Activated CD8-positive, alpha-beta memory T cell treated with anti-CD3 and anti-CD28 coated beads for 36 hours (primary cell): Measurements from ENCODE around the gene PTPRT. TPM values are rescaled to one million over a fixed set of nuclear protein-coding genes. Genes with fewer than 3 reads are reported as not detected.

Source experiments
- CTCF ChIA-PET: fragments of 350-600 bp; sonication (Branson Sonifier 250); formaldehyde crosslinking; loops from one replicate; lab custom pipeline; 2021; ENCODE audit warnings: antibody characterized with exemption; lab: Charles Lee
- POLR2A ChIA-PET: fragments of 350-600 bp; sonication (Branson Sonifier 250); formaldehyde crosslinking; loops from one replicate; lab custom pipeline; 2021; ENCODE audit warnings: antibody characterized with exemption; lab: Charles Lee
- total RNA-seq, 2 experiments: library from RNA; stranded (reverse); gene quantifications; one replicate each; pipeline ENCODE4 v1.2.3, GENCODE V29; 2021

The PTPRT gene
- total RNA-seq, 2 experiments from 2014 or later: not detected

DNA sequence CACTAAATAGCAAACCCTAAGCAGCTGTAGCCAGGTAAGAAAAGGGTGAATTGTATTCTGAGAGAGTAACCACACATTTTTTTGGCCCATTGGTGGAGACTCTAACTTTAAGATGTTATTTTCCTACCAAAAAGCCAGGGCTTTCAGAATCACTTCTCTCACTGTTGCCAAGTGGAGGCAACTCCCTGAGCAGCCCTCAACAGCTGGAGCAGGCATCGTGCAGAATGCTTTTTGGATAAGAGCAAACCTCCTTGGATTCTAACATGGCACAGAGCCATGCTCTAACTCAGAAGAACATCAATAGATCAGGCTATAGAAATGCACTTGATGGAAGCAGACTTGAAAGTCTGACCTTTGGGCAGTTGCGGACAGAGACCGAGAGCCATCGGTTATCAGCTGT lies 849.3 kb downstream of the PTPRT start:
- ChIA-PET POLR2A (no interaction called here), CTCF (no interaction called here)

DNA sequence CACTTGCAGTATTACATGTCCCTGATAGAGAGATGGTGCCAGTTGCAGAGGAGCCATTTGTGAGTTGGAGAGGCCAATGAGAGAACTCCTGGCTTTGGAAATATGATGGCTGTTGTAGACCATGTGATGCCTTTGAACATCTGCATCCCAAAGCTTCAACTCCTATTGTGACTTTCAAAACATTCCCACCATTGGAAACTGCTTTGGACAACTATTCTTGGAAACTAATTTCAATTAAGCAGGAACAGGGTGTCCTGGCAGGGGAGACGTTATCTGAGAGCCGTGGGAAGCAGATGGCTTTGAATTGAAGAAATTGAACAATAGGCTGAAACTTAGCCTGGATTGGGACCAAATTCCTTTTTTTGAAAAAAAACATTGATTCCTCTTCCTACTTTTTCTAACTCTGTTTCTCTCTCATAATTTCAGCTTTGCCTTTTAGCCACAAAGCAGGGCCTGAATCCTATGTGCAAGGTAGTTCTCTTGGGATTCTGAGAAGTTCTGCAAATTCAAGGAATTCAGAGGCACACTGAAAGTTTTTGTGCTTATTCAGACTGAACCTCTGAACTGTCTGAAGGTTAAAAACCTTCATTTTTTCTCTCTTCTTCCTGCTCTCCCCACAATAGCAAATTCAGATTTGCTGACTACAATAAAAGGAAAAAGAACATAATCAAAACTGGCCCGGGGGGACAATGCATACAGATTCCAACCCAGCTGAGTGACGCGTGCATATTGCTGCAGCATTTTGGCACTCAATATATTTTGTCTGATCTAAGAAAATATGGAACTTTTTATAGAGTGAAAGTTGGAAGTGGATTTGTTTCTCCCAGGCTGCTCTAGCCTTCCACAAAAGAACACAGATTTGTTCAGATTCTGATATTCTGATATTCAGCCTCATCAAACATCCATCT lies 851.2 kb downstream of the PTPRT start:
- ChIA-PET CTCF (no interaction called here), POLR2A (no interaction called here)

DNA sequence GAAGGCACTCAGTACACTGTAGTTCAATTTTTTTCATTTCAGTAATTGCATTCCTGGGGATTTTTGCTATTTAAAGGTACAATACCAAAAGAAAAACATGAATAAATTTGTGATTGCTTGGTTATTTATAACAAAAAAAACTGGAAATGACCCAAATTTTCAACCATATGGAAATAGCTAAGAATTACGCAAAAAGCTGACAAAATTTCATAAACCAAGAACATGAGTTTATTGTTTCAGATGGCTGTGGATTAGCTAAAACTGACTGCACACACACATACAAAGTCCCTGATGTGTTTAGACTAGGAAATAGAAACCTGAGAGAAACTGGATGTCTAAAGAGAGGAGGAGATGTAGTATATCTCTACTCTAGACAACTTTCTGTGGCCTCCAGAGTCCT lies 853.1 kb downstream of the PTPRT start:
- POLR2A ChIA-PET: no interaction called here
- CTCF ChIA-PET: no interaction called here

DNA sequence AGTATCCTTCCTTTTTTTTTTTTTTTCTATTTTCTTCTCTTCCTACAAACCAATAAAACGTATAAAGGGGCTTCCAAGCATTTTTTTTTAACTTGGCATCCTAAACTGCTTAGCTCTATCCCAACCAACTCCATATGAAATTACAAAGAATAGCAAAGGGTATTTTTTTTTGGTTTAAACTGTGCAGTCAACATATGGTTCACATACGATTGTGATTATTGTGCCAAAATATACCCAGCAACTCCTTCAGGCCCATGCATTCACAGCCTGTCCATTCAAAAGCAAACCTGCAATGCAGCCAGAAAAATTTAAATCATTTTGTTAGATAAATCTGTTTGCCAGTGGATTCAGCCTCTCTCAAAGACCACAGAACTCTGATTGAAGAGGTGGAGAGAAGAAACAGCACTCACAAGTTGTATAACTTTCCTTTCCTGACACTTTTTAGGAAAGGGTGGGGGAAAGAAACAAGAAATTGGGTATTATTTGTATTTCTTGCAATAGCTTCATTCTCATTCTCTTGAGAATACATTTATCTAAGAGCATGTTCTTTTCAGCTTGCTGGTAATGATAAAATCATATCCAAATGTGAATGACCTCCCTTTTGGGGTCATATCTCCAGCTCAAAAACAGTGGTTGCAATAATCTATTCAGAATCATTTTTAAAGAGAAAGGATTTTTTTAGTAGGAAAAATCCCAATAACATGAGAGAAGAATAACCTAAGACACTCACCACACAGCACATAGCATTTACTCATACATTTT lies 870.3 kb downstream of the PTPRT start:
- POLR2A ChIA-PET: no interaction called here

DNA sequence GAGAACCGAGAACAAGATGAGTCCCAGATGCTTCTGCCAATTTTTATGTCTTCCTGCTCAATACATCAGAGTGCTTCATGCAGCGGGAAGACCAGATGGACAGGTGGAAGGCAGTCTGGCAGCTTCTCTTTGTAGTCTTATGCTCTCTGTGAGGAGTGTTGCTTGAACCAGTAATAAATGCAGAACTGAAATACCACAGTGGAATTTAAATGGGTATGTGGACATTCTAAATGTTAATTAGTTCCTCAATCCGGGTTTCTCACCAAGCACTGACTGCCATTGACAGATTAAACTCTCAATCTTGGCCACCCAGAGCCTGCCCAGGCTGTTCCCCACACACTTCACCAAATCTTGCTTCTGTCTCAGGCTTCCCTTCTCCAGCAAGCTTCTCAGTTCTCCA lies 876.0 kb downstream of the PTPRT start:
- ChIA-PET CTCF (no interaction called here), POLR2A (no interaction called here)

More for the DNA sequence above, 870.3 kb downstream of the PTPRT start:
- CTCF ChIA-PET: no interaction called here

DNA sequence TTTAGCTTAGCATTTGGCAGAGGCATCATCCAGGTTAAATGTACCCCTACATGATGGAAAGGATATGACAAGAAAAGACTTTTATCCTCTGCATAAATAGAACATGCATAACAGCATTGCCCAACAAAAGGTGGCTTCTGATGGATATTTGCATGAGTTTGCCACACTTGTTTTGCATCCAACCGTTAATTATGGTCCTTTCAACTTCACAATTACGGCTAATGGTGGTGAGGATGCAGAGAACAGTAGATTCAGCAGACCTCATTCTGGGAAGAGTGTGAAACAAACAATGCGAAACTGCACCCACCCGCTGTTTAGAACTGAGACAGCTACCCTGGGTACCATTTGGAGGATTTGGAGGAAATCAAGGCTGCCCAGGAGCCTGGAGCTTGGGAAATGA lies 880.7 kb downstream of the PTPRT start:
- ChIA-PET CTCF (no interaction called here), POLR2A (no interaction called here)

DNA sequence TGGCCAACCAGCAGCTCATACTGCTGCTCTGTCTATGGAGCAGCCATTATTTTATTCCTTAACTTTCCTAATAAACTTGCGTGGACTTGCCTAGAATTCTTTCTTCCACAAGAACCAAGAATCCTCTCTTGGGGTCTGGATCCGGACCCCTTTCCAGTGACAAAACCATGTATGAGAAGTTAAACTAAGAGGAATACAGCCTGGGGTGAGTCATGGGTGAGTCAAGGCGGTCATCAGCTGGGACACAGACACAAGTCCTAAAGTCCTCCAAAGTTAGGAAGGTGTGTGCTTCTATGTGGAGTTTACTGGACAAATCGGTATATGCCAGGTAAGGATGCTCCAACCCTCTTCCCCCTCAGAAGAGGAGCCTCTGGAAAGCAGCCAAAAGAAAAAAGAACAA lies 881.5 kb downstream of the PTPRT start:
- ChIA-PET CTCF (no interaction called here), POLR2A (no interaction called here)

DNA sequence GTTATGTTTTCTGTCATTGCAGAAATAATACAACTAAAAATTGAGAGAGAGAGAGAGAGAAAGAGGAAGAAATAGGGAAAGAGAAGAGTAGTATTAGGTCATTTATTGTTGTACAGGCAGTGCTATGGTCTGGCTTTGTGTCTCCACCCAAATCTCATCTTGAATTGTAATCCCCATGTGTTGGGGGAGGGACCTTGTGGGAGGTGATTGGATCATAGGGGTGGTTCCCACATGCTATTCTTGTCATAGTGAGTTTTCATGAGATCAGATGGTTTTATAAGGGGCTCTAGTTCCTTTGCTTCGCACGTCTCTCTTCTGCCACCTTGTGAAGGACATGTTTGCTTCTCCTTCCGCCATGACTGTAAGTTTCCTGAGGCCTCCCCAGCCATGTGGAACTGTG lies 894.1 kb downstream of the PTPRT start:
- POLR2A ChIA-PET: no interaction called here
- CTCF ChIA-PET: no interaction called here

DNA sequence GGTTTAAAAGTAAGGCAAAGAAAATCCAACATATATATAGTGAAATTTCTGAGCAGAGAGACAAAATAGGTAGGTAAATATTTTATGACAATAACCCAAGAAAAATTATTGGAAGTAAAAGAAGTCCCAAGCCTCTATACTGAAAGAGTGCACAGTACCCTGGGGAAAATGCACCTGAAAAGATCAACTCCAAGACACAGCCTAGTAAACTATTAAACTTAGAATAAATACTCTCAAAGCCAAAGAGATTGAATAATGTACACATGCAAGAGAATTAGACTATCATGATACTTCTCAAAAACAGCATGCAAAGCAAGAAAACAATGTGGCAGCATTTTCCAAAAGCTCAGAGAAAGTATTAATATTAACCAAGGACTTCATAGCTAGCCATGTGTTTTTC lies 894.7 kb downstream of the PTPRT start:
- POLR2A ChIA-PET: no interaction called here
- CTCF ChIA-PET: no interaction called here

DNA sequence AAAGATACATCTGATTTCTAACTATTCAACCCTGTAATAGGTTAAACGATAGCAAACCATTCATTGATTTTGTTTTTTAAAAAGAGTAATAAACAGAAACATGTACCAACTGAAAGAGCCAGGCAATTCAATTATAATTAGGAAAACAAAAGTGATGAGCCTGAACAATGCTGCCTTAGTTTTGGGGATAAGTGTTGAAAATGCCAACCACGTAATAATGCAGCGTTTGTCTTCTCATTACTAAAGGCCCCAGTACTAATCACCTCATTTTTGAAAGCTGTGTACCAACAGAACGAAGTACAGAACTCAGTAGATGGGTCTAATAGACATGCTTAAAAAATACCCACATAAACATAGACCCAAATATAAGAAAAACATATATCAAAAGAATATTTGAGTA lies 907.9 kb downstream of the PTPRT start:
- CTCF ChIA-PET: no interaction called here
- POLR2A ChIA-PET: no interaction called here

DNA sequence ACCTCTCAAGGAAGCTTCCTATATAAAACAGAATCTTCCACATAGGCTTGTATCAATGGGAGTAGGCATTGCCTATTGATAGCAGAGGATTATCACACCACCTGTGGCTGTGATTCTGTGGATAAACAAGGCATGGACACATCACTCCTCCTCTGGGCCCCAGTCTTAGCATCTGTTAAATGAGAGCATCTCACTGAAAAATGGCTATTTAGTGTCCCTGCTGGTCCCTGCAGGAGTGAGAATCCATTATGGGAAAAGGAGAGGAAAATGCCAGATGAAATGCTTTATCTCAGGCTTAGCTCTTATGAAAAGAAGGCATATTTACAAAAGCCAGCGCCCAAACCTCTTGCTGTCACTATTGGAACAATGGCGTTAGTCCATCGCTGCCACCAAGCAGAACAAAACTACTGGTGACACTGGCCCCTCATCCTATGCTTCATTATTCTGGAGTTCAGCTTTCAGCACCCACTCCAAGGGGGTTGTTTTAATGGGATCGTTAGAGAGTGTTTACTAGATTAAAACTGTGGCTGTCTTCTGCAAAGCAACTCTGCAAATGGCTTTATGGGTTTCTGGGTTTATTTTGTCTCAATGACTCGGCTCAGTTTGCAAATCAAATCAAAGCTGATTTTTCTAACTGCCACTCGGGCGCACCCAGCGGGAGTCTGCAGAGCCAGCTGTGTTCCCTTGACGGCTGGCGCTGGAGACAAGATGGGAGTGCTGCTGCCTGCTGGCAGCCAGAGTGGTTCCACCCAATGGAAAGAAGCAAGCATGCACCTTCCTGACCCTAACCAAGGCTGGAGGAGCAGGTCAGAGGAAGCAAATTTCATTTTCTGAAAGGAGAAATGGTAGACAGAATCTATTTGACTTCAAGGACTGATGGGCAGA lies 912.7 kb downstream of the PTPRT start:
- ChIA-PET CTCF (no interaction called here), POLR2A (no interaction called here)

DNA sequence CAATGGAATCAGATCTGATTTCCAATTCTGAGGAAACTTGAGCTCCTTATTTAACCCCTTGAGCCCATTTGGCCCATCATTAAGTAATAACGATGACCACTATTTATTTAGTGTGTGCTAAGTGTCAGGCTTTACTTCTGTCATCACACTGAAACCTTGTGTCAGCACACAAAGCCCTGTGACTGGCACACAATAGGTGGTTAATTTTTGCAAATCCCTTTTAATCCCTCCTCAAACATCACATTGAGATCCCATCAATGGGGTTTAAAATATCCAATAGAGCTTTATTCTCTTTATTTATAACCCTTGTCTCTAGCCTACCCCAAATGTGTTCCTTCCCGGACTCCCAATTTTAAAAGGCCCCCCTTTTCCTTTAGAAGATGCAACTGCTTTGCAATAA lies 914.7 kb downstream of the PTPRT start:
- ChIA-PET CTCF (no interaction called here), POLR2A (no interaction called here)

DNA sequence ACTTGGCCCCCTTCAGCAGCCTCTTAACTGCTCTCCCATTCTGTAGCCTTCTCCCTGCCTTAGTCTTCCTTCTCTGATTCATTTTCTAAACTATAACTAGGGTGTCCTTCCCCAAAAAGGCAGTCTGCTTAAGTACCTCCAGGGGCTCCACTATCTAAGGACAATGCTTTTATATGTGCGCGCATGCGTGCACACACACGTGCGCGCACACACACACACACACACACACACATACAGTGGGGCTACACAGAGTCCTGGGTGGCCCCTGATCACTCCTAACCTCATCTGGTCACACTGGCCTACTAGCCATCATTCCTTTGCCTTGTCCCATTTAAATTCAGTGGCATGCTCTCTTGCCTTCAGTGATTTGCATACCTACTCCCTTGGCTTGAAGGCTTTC lies 917.2 kb downstream of the PTPRT start:
- ChIA-PET CTCF (no interaction called here), POLR2A (no interaction called here)

DNA sequence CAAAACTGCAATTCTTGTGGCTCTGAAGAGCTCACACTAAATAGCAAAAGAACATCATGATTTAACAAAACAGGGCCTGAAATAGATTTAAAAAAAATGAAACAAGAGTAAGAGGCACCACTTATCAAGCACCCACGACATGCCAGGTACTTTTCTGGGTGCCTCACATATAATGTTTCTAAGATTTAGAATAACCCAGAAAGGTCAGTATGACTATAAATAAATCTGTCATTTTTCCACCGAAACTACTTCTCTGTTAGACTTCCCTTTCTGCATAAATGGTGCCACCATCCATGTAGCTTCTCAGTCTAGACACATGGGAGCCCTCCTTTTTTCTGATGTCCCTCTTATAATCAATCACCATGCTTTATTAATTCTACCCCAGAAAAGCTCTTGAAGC lies 919.2 kb downstream of the PTPRT start:
- POLR2A ChIA-PET: no interaction called here

DNA sequence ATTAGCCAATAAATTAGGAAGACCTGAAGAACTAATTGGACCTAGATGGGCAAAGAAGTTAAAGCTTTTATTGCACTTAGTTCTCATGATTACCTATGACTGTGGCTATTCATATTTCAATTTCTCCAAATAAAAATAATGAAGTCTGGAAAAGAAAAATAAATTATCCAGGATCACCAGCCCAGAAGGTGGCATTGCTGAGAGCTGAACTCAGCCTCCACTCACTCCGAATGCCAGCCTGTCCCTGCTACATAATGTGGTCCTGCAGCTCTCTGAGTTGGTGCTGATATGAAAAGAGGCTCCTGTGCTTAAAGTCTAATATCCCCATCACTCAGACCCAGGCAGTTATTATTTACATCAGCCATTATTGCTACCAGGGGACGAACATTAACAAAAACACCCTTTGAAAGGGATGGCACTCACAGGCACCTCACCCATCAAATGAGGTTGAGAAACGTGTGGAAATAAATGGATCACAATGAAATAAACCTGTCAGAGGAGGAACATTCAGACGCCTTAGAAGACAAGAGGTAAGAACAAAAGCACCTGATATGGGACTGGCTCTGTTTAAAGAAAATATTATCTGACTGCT lies 921.8 kb downstream of the PTPRT start:
- CTCF ChIA-PET: no interaction called here
- POLR2A ChIA-PET: no interaction called here

More for the DNA sequence above, 919.2 kb downstream of the PTPRT start:
- CTCF ChIA-PET: no interaction called here

DNA sequence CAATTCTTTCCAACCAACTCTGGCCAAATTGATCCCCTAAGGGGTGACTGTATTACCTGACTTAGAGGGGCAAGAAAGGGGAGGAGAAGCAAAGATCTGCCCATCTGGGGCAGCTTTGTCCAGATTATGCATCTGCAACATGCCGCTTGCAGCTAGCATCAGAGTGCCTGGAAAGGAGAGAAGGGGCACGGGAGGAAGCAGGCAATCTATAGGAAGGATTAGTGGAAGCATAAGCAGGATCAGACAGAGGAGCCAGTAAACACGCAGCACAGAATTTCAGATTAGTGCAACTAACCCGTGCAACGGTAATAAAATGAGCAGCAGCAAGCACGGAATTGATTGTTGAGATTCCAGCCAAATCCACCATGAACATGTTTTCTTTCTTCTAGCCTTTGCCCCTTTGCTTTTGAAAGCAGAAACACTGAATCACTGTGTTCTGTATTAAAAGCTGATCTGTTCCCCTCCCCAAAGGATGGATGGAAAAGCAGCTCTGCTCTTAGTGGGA lies 927.9 kb downstream of the PTPRT start:
- POLR2A ChIA-PET: no interaction called here
- CTCF ChIA-PET: no interaction called here

DNA sequence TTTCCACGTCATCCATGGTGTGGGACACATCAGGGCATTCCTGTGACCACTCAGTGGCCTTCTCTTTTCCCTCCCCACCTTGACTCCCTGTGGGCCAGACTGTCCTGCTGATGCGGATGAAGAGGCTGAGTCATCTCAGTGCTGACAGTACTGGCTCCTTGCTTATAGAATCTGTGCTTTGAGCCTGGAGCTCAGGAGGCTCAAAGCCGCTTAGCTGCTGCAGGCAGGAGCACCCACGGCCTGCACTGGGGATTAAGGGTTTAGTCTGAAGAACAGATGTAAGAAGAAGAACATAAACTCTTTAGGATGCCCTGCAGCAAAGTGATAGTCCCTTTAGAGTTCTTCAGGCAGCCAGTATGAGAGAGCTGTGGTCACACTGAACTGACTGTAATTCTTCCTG lies 929.5 kb downstream of the PTPRT start:
- POLR2A ChIA-PET: no interaction called here
- CTCF ChIA-PET: no interaction called here

DNA sequence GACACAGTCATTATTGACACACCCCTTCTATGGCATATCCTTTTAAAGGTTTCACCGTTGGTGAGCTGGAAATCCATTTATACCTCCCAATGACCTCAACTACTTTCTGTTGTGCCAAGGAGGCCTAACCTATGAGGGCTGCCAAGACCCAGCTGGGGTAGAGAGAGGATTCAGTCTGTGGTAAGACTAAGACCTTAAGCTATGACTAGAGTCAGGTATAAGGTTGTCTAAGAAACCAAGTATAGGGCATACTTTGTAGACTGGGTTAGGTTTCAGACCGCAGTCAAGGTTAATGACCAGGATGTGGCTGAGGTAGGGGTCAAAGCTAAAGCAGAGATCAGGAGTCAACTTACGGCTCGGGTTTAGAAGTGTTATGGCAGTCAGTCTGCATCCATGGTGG lies 930.3 kb downstream of the PTPRT start:
- POLR2A ChIA-PET: no interaction called here
- CTCF ChIA-PET: no interaction called here

DNA sequence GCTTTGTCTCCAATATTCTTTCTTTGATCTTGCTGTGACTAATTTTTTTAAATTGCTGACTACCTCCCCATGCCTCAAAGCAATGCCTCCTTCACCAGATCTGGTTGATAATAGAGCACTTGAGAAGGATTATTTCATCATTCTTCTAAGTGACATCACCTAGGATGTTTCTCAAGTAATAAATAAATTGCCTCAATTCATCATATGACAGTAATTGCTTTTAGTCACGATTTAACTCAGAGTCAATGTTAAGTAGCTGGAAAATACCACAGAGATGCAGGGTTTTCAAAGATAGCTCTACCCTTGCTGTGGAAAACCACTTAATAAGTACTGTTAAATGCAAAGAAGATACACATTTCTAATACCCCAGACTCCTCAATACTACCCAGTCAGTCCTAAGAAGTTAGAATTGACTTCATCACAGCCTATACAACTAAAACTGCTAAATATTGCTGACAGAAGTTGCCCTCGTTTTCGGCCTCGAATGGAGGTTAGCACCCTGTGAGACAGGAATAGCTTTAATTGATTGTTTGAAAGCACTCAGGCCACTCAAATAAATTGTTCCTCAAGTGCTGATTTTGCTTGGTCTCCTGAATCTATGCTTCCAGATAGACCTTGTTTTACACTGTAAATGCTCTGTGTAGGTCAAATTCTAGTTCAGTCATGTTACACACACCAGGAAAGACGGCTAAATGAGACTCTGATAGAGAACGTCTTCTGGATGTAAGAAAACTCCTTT lies 931.0 kb downstream of the PTPRT start:
- ChIA-PET CTCF (no interaction called here), POLR2A (no interaction called here)
